ENCODE data around the gene SLC6A6. TPM values are rescaled to one million over a fixed set of nuclear protein-coding genes. Genes with fewer than 3 reads are reported as not detected.

SLC6A6 gene
- total RNA-seq, 2 experiments from 2014 or later = 27.8 to 31.2 TPM

GRCh38 chr3:14461748-14462324, 59.4 kb downstream of the SLC6A6 start:
- peak; percentile 14 to 72 (median 45) for DNase-seq
- Histone ChIP-seq H3K27me3 (ENCODE audit: control insufficient read depth in 1 of 2, insufficient read depth in 2 of 2, low read length in 2 of 2) (no peaks in the 10 kb centered on the region), H3K9me3 (ENCODE audit: control insufficient read depth in 1 of 2, insufficient read depth in 1 of 2, low read length in 2 of 2) (no peaks in the 10 kb centered on the region), H3K4me1 (ENCODE audit: insufficient read depth, low read length) (no peaks in the 10 kb centered on the region), H3K4me3 (ENCODE audit: low read length) (no peak overlapping the region), H3K27ac (ENCODE audit: low read depth in 1 of 2, low read length in 2 of 2) (no peak overlapping the region), H3K36me3 (ENCODE audit: insufficient read depth, low read length) (peaks cover 80% of the 10 kb centered on the region)
- H3K27me3 Mint-ChIP-seq = no peaks in the 10 kb centered on the region
- intact Hi-C loops (cut with DNase I, micrococcal nuclease) = loop anchor here (1.0 to 10.0 kb wide), 3 partner anchors 59 to 807 kb away; partner anchors contain the start of gene SLC6A6 (in 2 of the 2)
- TF ChIP-seq CTCF (IDR thresholded peaks at IDR 0.05) = peak; percentile 41
- H3K27ac Mint-ChIP-seq = no peak overlapping the region
- no peaks in the 10 kb centered on the region for H3K9me3 Mint-ChIP-seq
- CTCF ChIA-PET = interaction anchor here (1.1 to 2.9 kb wide), 4 partner anchors 37 to 565 kb away, joined by 3 to 15 read pairs (median 4); partner anchors contain the start of gene SLC6A6
- H3K36me3 Mint-ChIP-seq (ENCODE audit: low read depth) = peaks cover 46% of the 10 kb centered on the region
- POLR2A ChIA-PET = no interaction called here
- H3K4me3 Mint-ChIP-seq = no peak overlapping the region
- peak; percentile 49 for ATAC-seq (ENCODE audit: poor library complexity)
- no peaks in the 10 kb centered on the region for H3K4me1 Mint-ChIP-seq (ENCODE audit: low read depth)

GRCh38 chr3:14462738-14463137, 60.3 kb downstream of the SLC6A6 start:
- no peak overlapping the region for H3K27ac Mint-ChIP-seq

More at GRCh38 chr3:14462738-14463137, 60.3 kb downstream of the SLC6A6 start:
- H3K27ac ChIP-seq (ENCODE audit: low read depth in 1 of 2, low read length in 2 of 2) = no peak overlapping the region
- no peak overlapping the region for H3K4me3 ChIP-seq (ENCODE audit: low read length)
- intact Hi-C loops (cut with DNase I, micrococcal nuclease) = loop anchor here in 1 of 2 experiments (10.0 kb wide), 1 partner anchor 808 kb away; no protein-coding TSS in a partner anchor
- ATAC-seq (ENCODE audit: poor library complexity) (no peak), DNase-seq (no peak)
- no peaks in the 10 kb centered on the region for H3K4me1 ChIP-seq (ENCODE audit: insufficient read depth, low read length)
- Mint-ChIP-seq H3K4me1 (ENCODE audit: low read depth) (no peaks in the 10 kb centered on the region), H3K9me3 (no peaks in the 10 kb centered on the region), H3K27me3 (no peaks in the 10 kb centered on the region), H3K36me3 (ENCODE audit: low read depth) (peaks cover 55% of the 10 kb centered on the region), H3K4me3 (no peak overlapping the region)
- CTCF ChIA-PET = interaction anchor here (0.6 to 2.9 kb wide), 5 partner anchors 38 to 566 kb away, joined by 3 to 15 read pairs (median 3); partner anchors contain the start of gene SLC6A6
- H3K36me3 ChIP-seq (ENCODE audit: insufficient read depth, low read length) = peaks cover 86% of the 10 kb centered on the region
- H3K9me3 ChIP-seq (ENCODE audit: control insufficient read depth in 1 of 2, insufficient read depth in 1 of 2, low read length in 2 of 2) = no peaks in the 10 kb centered on the region
- POLR2A ChIA-PET = no interaction called here
- TF ChIP-seq CTCF (IDR thresholded peaks at IDR 0.05) = no peak
- no peaks in the 10 kb centered on the region for H3K27me3 ChIP-seq (ENCODE audit: control insufficient read depth in 1 of 2, insufficient read depth in 2 of 2, low read length in 2 of 2)

Measured in CD4-positive, alpha-beta T cell (primary cell).